Stimulated activated CD8-positive, alpha-beta memory T cell treated with anti-CD3 and anti-CD28 coated beads, Interleukin-15, amount 100 ng/mL, for 1 hour (primary cell): ENCODE measurements around the gene MYO18B.

ENCODE experiments used
- DNase-seq: peaks from one replicate; pipeline ENCODE4 v3.0.0-alpha.2; 2020; ENCODE audit warnings: low read depth

The MYO18B gene

DNA sequence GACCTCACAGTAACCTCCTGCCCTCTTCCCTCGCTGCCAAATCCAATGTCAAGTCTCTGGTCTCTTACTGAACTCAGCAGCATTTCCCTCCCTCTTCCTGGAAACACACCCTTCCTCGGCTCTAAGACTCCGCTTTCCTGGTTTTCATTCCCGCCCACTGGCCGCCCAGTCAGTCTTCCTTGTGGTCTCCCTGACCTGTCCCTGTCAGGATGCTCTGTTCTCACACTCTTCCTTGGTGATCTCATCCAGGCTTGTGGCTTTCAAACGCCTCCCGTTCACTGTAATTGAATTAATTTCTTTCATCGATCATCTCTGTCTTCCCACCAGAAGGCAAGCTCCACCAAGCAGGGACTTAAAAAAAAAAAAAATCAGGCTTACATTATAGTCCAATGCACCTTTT, 33.5 kb downstream of the MYO18B start:
- no peak for DNase-seq

DNA sequence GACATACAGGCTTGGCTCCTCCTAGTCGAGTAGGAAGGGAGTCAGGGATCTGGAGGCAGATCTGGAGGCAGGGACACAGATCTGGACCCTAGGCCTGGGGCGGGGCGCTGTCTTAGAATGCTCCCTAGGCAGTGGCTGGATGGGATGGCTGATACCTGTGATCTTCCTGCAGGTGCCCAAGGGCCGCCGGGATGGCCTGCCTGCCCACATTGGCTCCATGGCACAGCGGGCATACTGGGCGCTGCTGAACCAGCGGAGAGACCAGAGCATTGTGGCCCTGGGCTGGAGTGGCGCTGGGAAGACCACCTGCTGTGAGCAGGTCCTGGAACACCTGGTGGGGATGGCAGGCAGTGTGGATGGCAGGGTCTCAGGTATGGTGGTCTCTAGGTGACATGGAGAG, 35.4 kb downstream of the MYO18B start:
- DNase-seq: no peak

DNA sequence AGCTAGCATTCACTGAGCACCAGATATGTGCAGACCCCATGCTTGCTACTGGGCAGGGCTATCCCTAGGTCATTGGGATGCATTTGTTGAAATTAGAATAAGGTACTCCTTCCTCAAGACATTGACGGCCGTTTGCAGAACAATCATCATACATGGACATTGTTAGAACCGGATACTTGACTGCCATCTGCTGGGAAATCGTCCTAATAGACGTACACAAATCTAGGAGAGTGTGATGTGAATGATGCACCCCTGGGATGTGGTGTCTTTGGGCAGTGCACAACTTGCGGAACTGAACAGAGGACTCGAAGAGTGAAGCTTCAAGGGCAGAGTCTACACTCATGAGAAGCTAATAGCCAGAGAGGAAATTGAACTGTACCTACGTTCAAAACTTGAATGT, 35.9 kb downstream of the MYO18B start:
- DNase-seq: no peak

DNA sequence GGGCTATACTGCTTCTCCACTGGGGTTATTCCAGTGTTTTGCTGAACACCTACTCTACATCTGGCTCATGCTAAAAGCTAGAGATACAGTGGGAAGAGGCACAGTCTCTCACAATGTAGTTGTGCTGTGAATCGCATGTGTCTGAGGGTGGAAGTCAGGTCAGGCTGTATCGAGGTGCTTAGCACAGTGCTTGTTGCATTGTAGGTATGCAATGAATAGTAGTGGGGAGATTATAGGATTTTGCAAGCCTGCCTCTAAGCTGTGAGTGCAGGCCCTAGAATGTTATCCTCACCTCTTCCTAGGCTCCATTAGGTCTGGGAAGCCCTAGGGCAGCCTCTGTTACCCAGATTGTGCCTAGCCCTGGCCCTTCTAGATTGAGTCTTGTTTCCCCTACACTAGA, 37.4 kb downstream of the MYO18B start:
- DNase-seq: no peak

DNA sequence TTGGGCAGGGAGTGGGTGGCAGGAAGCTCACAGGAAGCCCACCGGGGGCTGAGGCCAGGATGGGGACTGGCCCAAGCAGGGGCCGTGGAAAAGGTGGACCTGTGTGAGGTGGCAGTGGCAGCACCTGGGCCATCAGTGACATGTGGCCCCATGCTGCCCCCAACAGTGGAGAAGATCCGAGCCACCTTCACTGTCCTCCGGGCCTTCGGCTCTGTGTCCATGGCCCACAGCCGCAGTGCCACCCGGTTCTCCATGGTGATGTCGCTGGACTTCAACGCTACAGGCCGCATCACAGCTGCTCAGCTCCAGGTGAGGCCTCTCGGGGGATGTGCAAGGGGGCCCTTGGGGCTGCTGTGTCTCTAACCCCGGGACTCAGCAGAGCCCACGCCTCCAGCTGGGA, 37.9 kb downstream of the MYO18B start:
- DNase-seq: no peak

DNA sequence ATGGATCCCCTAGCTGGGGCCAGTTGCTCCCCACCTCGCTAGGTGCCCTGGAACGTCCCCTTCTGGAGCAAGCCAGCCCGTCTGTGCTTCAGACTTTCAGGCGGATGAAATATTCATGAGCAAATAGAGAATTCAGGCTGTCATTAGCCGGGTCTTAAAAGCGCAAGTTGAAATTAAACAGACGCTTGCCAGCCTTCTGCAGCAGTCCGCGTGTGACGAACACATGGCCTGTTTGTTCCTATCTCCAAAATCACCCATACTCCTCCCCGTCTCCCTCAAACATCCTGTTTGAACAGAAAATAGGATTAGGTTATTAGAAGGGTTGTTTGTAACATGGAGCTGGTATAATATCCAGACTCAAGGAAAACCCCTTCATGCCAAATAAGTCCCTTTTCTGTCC, 38.7 kb downstream of the MYO18B start:
- DNase-seq: no peak

DNA sequence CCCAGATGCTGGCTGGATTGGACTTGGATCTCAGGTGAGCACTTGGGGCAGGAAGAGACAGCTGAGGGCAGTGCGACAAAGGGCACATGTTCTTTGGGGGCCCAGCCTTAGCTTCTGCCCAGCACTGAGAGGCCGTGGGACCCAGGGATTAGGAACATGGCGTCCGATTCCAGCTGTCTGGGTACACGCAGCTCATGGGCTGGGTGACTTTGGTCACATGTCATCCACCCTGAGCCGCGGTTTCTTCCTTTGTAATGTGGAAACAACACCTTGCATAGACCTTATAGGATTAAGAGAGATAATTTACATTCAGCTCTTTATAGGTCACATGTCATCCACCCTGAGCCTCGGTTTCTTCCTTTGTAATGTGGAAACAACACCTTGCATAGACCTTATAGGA, 39.8 kb downstream of the MYO18B start:
- no peak for DNase-seq

DNA sequence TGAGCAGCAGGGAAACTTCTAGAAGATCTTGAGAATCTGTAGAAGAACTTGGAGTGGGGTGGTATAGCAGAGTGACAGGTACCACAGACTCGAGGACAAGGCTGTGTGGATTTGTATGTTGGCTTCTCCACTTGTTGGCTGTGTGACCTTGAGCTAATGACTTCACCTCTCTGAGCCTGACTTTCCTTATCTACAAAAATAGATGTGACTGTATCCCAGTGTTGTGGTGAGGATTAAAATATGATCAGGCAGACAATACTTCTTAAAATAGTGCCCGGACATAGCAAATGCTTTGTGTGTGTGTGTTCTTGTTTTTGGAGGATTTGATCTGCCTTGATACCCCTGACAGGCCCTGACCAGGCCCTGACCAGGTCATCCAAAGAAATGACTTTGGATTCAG, 40.8 kb downstream of the MYO18B start:
- no peak for DNase-seq

DNA sequence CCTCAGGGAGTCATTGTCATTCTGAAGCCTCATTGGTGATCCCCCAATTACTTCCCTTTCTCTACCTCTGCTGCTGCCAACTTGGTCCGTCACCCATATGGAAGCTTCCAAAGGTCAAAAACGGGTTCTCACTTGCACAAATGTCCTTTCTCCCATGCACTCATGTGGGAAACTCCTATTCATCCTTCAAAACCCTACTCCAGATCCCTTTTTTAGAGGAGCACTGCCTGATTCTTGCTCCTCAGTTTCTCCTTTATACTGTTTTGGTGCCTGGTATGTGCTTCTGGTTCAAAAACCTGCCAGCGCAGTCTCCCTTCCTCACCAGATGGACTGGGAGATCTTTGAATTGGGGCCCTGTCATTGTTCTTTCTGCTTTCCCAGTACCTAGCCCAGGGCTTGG, 41.9 kb downstream of the MYO18B start:
- DNase-seq: no peak

DNA sequence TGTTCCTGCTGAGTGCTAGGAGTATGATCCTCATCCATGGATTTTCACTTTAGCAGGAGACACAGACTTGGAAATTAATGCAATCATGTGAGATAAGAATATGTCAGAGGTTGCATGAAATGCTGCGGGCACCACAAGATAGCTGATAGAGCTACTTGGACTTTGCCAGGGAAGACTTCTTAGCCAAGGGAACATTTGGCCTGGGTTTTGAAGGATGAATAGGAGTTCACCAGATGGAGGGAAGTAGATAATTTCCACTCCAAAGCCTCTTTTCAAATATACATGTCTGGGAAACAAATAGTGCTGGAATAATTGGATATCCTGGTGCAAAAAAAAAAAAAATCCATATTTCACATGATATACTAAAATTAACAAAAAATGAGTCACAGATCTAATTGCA, 44.2 kb downstream of the MYO18B start:
- no peak for DNase-seq

DNA sequence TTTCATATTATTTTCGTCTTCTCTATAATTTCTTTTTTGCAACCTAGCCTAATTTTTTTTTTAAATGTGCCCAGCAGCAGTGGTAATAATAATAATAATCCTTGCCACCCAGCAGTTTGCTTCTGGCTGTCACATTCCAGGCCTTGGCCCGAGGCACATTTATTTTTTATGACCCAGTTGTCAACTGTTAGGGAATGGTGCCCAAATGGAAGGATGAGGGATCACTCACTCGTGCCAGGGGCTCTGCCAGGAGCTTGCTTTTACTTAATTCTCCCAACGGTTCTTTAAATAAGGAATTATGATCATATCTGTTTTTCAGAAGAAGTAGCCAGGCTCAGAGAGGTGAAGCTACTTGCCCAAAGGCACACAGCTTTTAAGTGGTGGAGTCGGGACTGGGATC, 49.6 kb downstream of the MYO18B start:
- no peak for DNase-seq

DNA sequence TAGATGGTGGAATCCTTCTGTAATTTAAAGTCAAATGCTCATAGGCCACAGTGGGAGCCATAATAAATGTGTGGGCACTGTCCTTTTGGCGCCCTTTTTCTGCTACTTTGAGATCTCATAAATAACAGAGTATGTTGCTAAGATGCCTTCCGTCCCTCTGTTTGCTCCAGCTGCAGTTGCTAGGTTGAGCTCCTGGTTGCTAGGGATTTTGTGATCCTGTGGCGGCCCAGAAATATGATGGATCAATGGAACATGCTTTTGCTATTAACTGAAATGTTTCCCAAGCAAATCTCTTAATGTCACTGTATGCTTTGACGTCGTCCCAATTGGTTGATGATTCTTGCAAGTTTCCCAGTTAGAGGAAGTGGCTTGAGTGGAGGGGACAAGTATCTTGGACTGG, 53.5 kb downstream of the MYO18B start:
- DNase-seq: no peak

DNA sequence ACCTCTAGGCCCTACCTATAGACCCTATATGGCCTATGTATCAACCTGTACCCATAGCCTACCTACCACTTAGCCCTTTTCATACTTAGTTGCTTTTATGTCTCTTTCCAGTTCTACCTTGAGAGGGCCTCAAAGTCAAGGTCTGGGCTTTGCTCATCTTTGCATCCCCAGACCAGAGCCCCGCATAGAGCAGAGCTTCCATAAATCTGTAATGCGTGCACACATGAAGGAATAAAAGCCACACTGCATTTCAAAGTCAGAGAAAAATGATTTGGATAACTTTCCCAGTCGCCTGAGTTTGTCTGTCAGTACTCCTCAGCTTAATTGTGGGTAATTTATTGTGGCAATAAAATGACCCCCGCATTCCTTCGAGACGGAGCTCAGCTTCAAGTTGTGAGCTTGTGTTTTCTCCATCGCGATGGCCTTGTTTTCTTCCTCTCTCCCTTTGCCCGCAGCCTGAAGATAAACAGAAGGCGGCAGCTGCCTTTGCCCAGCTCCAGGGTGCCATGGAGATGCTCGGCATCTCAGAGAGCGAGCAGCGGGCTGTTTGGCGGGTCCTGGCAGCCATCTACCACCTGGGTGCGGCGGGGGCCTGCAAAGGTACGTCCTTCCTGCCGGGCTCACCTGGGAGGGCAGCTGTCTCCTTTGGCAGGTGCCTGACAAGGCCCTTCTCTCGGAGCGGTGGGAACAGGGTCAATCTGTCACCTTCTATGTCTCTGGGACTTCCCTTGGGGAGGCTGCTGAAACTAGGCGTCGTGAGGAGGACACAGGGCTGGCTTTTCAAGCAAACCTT, 55.7 kb downstream of the MYO18B start:
- DNase-seq: no peak

DNA sequence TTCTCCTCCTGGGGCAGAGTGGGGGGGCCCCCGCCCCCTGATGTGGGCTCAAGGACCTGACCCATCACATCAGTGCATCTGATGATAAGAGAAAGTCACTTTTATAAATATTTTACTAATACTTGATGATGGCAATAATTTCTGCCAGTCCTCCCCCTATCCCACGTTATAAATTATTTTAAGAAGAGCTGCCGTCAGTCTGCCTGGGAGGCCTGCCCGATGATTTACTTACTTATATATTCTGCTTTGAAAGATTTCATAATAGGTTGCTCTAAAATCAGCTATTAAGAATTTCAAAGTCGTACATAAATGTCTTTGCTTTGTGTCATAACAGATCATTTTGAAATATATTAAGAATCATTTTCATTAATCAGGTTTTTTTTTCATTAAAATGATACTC, 58.8 kb downstream of the MYO18B start:
- DNase-seq: no peak

DNA sequence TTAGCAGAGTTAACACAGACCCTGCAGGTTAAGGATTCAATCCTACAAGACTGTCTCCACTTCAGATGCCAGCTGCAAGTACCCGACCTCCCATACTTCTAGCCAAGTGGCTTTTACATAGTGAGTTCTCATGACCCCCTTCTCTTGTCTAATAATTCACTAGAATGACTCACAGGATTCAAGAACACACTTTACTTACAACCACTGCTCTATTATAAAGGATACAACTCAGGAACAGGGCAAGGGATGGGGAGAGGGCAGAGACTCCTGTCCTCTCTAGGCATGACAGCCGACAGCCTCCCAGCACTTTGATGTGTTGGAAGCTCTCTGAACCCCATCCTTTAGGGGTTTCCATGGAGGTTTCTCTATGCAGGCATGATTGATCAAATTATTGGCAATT, 60.0 kb downstream of the MYO18B start:
- DNase-seq: no peak

DNA sequence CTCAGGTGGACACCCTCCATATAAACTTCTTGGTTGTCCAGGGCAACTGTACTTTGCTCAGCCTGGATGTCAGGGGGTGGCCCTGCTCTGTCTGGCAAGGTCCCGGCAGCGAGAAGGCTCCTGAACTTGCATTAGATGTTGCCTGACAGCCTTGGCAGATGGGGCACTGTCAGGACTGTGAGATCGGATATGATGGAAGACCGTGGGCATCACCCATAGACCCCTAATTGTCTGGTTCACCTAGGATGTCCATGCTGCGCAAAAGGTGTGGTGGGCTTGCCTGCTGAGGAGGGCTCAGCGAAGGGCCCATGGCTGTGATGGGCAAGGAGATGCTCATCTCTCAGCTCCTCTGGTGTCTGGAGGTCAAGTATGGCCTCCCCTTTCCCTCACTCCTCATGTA, 62.7 kb downstream of the MYO18B start:
- DNase-seq: no peak

DNA sequence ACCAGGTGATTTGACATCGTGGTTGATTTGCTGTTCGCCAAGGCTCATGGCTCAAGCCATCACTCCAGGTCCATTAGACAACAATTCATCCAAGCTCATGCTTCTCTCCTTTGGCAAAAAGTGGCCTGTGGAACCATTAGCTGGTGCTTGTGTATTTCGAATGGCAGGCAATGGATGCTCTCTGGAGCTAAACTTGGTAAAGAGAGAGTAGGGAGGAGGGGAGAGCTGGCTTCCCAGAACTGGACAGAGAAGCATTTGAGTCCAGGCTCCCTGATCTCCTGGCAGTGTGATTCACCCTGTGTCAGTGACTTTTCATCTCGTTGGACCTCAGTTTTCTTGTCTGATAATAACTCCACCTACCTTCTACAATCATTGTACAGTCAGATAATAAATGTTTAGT, 64.6 kb downstream of the MYO18B start:
- DNase-seq: no peak

DNA sequence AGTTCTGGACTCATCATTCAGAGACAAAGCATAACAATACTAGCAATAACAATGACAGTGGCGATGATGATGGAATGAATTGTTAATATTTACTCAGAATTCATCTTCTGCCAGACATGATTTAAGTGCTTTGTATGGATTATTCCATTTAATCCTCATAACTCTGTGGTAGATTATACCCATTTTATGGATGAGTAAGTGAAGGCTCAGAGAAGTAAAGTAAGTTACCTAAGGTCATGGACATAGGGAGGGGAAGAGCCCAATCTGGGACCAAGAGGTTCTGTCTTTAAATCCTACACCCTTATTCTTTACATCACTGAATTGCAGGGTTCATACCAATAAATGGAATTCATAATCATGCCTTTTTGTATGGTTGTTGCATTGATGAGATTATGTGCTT, 72.7 kb downstream of the MYO18B start:
- no peak for DNase-seq

DNA sequence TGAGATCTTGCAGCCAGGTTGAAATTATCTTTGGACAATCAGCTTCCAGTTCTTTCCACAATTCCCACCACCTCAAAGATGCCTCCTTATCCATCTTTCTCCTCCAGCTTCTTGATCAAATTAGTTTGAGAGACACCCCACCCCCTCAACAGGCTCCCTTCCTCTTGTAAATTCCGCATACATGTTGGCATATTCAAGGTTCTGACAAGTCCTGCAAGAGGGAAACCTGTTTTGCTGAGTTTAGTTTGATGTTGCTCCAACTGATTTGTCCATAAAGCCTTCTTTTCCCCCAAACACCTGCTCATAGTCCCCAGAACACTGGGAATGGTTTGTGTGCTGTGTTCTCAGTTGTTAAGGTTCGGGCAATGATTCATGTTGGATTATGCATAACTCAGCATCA, 73.6 kb downstream of the MYO18B start:
- no peak for DNase-seq

DNA sequence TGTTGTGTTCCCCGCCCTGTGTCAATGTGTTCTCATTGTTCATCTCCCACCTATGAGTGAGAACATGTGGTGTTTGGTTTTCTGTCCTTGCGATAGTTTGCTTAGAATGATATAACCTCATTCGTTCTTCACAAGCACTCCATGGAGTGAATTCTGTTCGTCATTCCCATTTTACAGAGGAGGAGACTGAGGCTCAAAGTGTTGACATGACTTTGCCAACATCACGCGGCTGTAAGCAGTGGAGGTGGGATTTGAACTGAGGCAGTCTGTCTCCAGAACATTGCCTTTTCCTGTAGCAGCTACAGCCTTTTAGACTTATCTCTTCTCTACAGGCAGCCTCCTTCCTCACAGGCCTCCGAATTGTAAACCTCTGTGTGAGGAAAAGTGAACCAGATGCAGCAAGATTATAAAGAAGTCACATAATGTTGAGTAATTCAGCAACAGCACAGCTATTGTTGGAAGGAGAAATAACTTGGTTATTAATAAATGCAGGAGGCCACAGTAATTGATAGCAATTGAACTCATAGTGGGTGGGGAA, 74.6 kb downstream of the MYO18B start:
- no peak for DNase-seq

DNA sequence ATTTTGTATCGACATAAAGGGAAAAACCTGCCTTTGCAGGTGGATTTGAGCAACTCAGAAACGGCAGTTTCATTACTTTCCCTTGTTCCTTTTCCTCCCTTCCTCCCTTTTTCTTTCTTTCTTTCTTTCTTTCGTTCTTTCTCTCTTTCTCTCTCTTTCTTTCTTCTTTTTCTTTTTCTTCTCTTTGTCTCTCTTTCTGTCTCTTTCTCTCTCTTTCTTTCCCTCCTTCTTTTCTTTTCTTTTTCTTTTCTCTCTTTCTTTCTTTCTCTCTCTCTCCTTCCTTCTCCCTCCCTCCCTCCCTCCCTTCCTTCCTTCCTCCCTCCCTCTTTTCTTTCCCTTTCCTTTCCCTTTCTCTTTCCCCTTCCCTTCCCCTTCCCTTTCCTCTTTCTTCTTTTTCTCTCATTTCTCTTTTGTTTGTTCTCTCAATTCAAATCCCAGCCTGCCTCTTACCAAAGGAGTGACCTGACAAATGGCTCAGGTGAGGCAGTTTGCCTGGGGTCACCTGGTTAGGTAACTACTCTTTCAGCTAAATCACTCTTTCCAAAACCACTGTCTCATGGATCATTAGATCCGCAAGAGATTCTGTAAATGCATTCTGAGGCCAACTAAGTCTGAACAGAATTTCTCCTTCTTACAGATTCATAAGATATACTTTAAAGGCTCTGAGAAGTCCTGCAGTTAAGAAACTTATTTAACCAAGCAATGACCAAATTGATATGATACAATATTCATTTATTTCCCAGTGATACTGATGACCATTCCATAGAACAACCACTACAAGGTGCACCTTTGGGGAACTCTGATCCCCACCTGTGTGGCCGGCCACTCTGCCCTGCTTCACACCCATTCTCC, 75.3 kb downstream of the MYO18B start:
- DNase-seq: no peak

DNA sequence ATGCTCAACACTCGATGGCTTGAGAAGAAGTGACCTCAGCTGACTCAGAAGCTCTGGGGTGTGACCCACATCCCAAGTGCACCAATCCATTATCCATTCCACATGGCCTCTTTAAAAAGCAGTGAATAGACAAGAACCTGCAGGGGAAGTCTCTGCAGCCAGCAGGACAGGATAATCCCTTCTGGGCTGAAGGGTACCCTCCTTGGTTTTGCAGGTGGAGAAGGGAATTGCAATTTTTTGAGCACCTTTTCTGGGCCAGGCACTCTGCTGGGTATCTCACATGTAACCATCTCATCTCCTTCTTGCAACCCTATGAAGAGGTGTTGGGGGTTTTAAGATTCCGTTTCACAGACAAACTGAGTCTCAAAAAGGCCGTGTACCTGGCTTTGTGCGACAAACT, 76.6 kb downstream of the MYO18B start:
- no peak for DNase-seq

DNA sequence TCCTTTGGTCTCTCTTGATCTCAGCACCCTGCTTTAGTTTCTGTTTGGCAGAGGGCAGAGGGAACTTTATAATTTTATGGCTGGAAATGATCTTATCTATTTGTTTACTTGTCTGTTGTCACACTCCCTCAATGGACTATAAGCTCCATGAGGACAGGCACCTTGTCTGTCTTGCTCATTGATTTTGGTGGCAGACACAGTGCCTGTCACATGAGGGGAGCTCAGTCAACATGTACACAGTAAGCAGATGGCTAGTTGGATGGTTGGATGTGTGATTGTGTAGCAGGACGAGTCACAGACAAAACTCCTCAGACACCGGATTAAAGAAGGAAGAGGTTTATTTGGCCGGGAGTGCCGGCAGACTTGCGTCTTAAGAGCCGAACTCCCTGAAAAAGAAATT, 80.4 kb downstream of the MYO18B start:
- no peak for DNase-seq
